Upper lobe of left lung (tissue), 6 donors: Measurements from ENCODE around the gene FBXL13. TPM values are rescaled to one million over a fixed set of nuclear protein-coding genes. Genes with fewer than 3 reads are reported as not detected.

Source experiments
- ATAC-seq, 2 donors: fragments of 200-7000 bp; cut with Tn5 transposase; one replicate each; pipeline ENCODE4 v1.9.1; 2022; ENCODE audit warnings: mild to moderate bottlenecking in 2 of 2, moderate library complexity in 2 of 2; ENCODE audit not compliant: low FRiP score in 2 of 2
- DNase-seq, 2 donors: peaks; one replicate each; pipeline ENCODE4 v3.0.0-alpha.2; 2019 to 2020
- H3K27ac ChIP-seq, 4 donors: fragments of 200-600 bp; sonication (generic); one replicate each; pipeline ENCODE4 v1.5.1; 2016 to 2019
- H3K27me3 ChIP-seq, 4 donors: fragments of 200-600 bp; sonication (generic); one replicate each; pipeline ENCODE4 v1.5.1; 2017 to 2019
- H3K36me3 ChIP-seq, 4 donors: fragments of 200-600 bp; sonication (generic); one replicate each; pipeline ENCODE4 v1.5.1; 2016 to 2019
- H3K4me1 ChIP-seq, 4 donors: fragments of 200-600 bp; sonication (generic); one replicate each; pipeline ENCODE4 v1.5.1; 2018 to 2019
- H3K4me3 ChIP-seq, 4 donors: fragments of 200-600 bp; sonication (generic); one replicate each; pipeline ENCODE4 v1.5.1; 2017 to 2019; ENCODE audit warnings: mild to moderate bottlenecking in 2 of 4, moderate library complexity in 1 of 4
- H3K9me3 ChIP-seq, 4 donors: fragments of 200-600 bp; sonication (generic); one replicate each; pipeline ENCODE4 v1.5.1; 2018 to 2019
- EP300 ChIP-seq, 4 donors: sonication (generic); formaldehyde crosslinking; IDR thresholded peaks; one replicate each; pipeline ENCODE4 v1.5.1; 2017; ENCODE audit warnings: antibody characterized with exemption in 4 of 4, control low read depth in 2 of 4
- POLR2A ChIP-seq, 4 donors: fragments of 450-650 bp; IDR thresholded peaks; one replicate each; pipeline ENCODE4 v1.5.1; 2016 to 2017; ENCODE audit warnings: antibody characterized with exemption in 4 of 4, mild to moderate bottlenecking in 2 of 4
- POLR2AphosphoS5 ChIP-seq, 2 donors: sonication (generic); formaldehyde crosslinking; IDR thresholded peaks; one replicate each; pipeline ENCODE4 v1.5.1; 2017; ENCODE audit warnings: antibody characterized with exemption in 2 of 2
- WGBS, 2 donors: methylation state at CpG; one replicate each; pipeline ENCODE4 v1.1.5; 2017 to 2018; 5-methylcytosine and 5-hydroxymethylcytosine counted together
- total RNA-seq, 6 donors: library from RNA; depleted of rRNA in 4 of 6; stranded (reverse); fragments of >200 nt in 4 of 6; gene quantifications; one replicate each; pipeline versions ENCODE4 v1.1.0 to v1.2.1, GENCODE V29; 2016 to 2021
- TF ChIP-seq, protein P1 (sequence below), 6 experiments: fragments of 450-650 bp in 4 of 6; fragments of 200-600 bp in 2 of 6; sonication (generic) in 2 of 6; IDR thresholded peaks; one replicate each; pipeline ENCODE4 v1.5.1; 2016 to 2019; ENCODE audit warnings: antibody characterized with exemption in 6 of 6
- donor health status: DM: no; HTN: no; CAD: no; lungs with moderate emphysema.
- donor health status: DM: no; HTN: yes; CAD: no; lungs with severe emphysema.

FBXL13 gene
- total RNA-seq, 6 donors from 2014 or later = 1.6 to 11.6 (median 2.9) TPM

DNA sequence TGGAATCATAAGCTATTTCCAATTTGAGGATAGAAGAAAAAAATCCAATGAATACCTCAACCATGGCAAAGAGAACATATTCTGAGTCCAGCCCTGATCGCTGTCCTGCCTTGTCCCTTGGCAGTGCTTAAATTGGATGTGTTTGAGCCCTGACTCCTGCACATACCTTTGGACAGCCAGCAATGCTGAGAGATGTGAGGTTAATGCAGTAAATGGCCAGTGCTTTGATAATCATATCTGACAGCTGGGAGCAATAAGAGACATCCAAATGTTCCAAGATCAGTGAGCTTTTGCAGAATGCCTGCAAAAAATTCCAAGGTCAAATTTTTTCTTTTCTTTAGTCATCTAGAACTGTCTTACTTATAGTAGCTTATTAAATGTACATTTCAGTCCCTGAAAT is 241.9 kb downstream of the FBXL13 start:
- Histone ChIP-seq H3K27me3 (no peaks in the 10 kb centered on the region), H3K4me3 (no peak overlapping the region), H3K9me3 (no peaks in the 10 kb centered on the region), H3K4me1 (no peaks in the 10 kb centered on the region), H3K36me3 (peaks cover 0 to 10% (median 4%) of the 10 kb centered on the region in 4 donors), H3K27ac (no peak overlapping the region)
- ATAC-seq = no peak
- no peak for DNase-seq
- TF ChIP-seq, protein P1, sequence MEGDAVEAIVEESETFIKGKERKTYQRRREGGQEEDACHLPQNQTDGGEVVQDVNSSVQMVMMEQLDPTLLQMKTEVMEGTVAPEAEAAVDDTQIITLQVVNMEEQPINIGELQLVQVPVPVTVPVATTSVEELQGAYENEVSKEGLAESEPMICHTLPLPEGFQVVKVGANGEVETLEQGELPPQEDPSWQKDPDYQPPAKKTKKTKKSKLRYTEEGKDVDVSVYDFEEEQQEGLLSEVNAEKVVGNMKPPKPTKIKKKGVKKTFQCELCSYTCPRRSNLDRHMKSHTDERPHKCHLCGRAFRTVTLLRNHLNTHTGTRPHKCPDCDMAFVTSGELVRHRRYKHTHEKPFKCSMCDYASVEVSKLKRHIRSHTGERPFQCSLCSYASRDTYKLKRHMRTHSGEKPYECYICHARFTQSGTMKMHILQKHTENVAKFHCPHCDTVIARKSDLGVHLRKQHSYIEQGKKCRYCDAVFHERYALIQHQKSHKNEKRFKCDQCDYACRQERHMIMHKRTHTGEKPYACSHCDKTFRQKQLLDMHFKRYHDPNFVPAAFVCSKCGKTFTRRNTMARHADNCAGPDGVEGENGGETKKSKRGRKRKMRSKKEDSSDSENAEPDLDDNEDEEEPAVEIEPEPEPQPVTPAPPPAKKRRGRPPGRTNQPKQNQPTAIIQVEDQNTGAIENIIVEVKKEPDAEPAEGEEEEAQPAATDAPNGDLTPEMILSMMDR (IDR thresholded peaks at IDR 0.05) = no peak
- no peak for TF ChIP-seq POLR2A (IDR thresholded peaks at IDR 0.05)
- no peak for TF ChIP-seq POLR2AphosphoS5 (IDR thresholded peaks at IDR 0.05)
- no peak for TF ChIP-seq EP300 (IDR thresholded peaks at IDR 0.05)
- WGBS, 2 donors = 79 to 87% methylated on average over 1 of the region's 1 CpG

DNA sequence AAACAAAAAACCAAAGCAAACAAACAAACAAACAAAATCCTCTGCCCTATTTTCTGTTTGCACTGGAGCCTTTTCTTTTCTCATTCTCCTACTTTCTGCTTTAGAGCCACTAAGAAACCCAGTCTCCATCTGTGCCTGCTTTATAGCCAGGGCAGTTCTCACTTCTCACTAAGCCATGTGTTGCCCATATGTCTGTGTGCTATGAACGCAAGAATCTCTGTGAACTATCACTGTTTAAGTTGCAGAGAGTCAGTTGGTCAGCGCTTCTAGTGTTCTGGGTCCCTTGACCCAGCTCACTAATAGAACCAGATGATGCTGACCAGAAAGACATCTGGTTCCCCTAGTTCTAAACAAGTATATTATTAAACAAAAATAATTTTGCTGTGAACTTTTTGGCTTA is 244.4 kb downstream of the FBXL13 start:
- ATAC-seq = no peak
- Histone ChIP-seq H3K9me3 (no peaks in the 10 kb centered on the region), H3K4me1 (no peaks in the 10 kb centered on the region), H3K4me3 (no peak overlapping the region), H3K36me3 (peaks cover 0 to 16% (median 6%) of the 10 kb centered on the region in 4 donors), H3K27me3 (no peaks in the 10 kb centered on the region), H3K27ac (no peak overlapping the region)
- TF ChIP-seq, protein P1 (IDR thresholded peaks at IDR 0.05) = no peak
- no peak for TF ChIP-seq POLR2AphosphoS5 (IDR thresholded peaks at IDR 0.05)
- no peak for TF ChIP-seq EP300 (IDR thresholded peaks at IDR 0.05)
- no peak for TF ChIP-seq POLR2A (IDR thresholded peaks at IDR 0.05)
- DNase-seq = no peak
- WGBS, 2 donors = 97 to 100% methylated on average over 2 of the region's 2 CpGs

DNA sequence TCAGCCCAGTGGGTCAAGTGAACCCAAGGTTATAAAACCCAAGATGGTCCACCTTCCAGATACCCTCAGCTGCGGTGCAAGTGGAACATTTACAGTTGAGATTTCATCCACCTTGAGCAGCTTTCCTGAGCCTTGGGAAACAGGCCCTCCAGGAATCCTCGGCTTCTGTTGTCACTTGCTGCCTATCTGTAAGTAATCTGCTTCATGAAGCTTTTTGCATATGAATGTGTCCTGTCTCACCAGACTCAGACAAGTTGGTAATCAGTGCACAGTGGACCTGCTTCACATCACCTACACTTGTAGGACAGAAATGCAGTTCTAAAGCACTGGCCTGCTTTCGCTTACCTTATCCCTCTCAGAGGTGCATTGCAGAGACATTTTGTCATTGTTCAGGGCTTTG is 245.5 kb downstream of the FBXL13 start:
- WGBS, 2 donors = 72 to 90% methylated on average over 2 to 3 of the region's 3 CpGs
- no peaks in the 10 kb centered on the region for H3K4me1 ChIP-seq
- no peak for TF ChIP-seq POLR2A (IDR thresholded peaks at IDR 0.05)
- TF ChIP-seq, protein P1 (IDR thresholded peaks at IDR 0.05) = no peak
- TF ChIP-seq POLR2AphosphoS5 (IDR thresholded peaks at IDR 0.05) = no peak
- no peak for TF ChIP-seq EP300 (IDR thresholded peaks at IDR 0.05)

DNA sequence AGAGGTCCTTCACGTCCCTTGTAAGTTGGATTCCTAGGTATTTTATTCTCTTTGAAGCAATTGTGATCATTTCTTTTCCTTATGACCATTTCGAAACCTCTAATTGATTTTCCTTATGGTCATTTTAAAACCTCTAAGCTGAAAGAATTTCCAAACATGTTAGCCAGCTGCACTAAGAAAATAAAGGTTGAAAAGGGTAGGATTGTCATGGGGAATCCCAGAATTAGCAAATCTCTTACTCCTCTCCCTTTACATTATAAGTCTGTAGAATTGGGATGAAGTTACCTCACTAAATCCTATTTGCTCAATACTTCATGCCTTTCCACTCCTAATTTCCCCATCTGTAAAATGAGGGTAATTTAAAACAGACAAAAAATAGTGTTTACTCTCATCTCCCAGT is 246.3 kb downstream of the FBXL13 start:
- peaks cover 0 to 17% (median 6%) of the 10 kb centered on the region in 4 donors for H3K36me3 ChIP-seq
- ATAC-seq (no peak), DNase-seq (no peak)
- no peaks in the 10 kb centered on the region for H3K27me3 ChIP-seq
- no peaks in the 10 kb centered on the region for H3K9me3 ChIP-seq
- WGBS, 2 donors = 89 to 91% methylated on average over 2 of the region's 2 CpGs
- H3K27ac ChIP-seq = no peak overlapping the region
- H3K4me1 ChIP-seq = no peaks in the 10 kb centered on the region
- no peak overlapping the region for H3K4me3 ChIP-seq
- TF ChIP-seq POLR2A (IDR thresholded peaks at IDR 0.05) = no peak
- TF ChIP-seq POLR2AphosphoS5 (IDR thresholded peaks at IDR 0.05) = no peak
- TF ChIP-seq EP300 (IDR thresholded peaks at IDR 0.05) = no peak
- TF ChIP-seq, protein P1 (IDR thresholded peaks at IDR 0.05) = no peak

More for the DNA sequence above, 245.5 kb downstream of the FBXL13 start:
- Histone ChIP-seq H3K27ac (no peak overlapping the region), H3K27me3 (no peaks in the 10 kb centered on the region), H3K4me3 (no peak overlapping the region), H3K9me3 (no peaks in the 10 kb centered on the region), H3K36me3 (peaks cover 0 to 17% (median 6%) of the 10 kb centered on the region in 4 donors)
- no peak for DNase-seq
- ATAC-seq = no peak

DNA sequence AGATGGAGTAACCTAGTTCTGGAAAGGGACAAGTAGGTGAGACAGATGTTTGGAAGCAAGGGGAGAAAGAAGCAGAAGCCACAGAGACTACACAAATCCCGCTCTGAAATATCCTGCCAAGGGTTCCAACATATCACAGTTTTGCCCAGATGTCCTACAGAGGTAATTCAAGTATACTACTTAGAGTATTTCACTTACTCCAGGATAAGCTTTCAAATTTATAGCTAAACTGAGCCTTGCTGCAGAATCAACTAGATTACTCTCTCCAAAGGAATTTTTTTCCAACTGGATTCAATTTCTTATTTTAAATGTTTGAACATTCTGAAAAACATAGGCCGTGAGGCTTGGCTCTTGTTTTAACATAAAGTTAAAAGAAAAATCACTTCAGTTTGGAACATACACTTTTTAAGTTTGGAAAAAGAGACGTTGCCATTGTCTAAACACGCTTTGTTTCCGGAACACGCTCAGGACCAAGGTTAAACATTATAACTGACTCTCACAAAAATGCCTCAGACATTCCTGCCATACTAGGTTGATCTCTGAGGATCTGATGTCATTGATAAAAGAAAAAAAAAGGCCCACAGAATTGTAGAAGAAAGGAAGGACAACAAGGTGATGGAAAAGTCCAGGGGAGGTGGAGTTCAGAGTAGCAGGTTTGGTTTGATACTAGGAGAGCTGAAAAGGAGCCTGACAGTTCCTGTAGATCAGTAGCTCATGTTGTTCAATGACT is 251.0 kb downstream of the FBXL13 start:
- Histone ChIP-seq H3K36me3 (peaks cover 0 to 9% (median 3%) of the 10 kb centered on the region in 4 donors), H3K4me3 (no peak overlapping the region), H3K4me1 (peaks cover 0 to 2% (median 0%) of the 10 kb centered on the region in 4 donors), H3K27ac (no peak overlapping the region), H3K9me3 (no peaks in the 10 kb centered on the region), H3K27me3 (no peaks in the 10 kb centered on the region)
- DNase-seq (no peak), ATAC-seq (no peak)
- 74 to 75% methylated on average over 6 of the region's 6 CpGs for whole genome bisulfite sequencing, 2 donors
- TF ChIP-seq POLR2AphosphoS5 (IDR thresholded peaks at IDR 0.05) = no peak
- no peak for TF ChIP-seq EP300 (IDR thresholded peaks at IDR 0.05)
- TF ChIP-seq, protein P1 (IDR thresholded peaks at IDR 0.05) = no peak
- TF ChIP-seq POLR2A (IDR thresholded peaks at IDR 0.05) = no peak
